RPMI7951 (cell line): ENCODE data around the gene KRTAP5-6. TPM values are rescaled to one million over a fixed set of nuclear protein-coding genes. Genes with fewer than 3 reads are reported as not detected.

ENCODE experiments used
- total RNA-seq: library from RNA; depleted of rRNA; stranded (reverse); fragments of >200 nt; shearing (Covaris generic); gene quantifications from 2 replicates; pipeline ENCODE4 v1.2.3, GENCODE V29; 2014; rRNA removed

KRTAP5-6 gene
- total RNA-seq, 1 experiment from 2014 or later: not detected

Other genes starting within 250 kb of the KRTAP5-6 start
- 15.1 and 24.3 TPM in 2 replicates for gene MOB2, start 210.4 kb upstream of the KRTAP5-6 start, total RNA-seq
- gene DUSP8, start 124.9 kb upstream of the KRTAP5-6 start, total RNA-seq: 0.10 and 0.24 TPM in 2 replicates
- gene KRTAP5-1, start 111.9 kb upstream of the KRTAP5-6 start, total RNA-seq: not detected in 2 replicates
- not detected in 2 replicates for gene KRTAP5-2, start 98.9 kb upstream of the KRTAP5-6 start, total RNA-seq
- not detected in 2 replicates for gene KRTAP5-3, start 88.7 kb upstream of the KRTAP5-6 start, total RNA-seq
- gene KRTAP5-4, start 75.1 kb upstream of the KRTAP5-6 start, total RNA-seq: not detected in 2 replicates
- not detected in 2 replicates for gene KRTAP5-5, start 67.4 kb upstream of the KRTAP5-6 start, total RNA-seq
- gene IFITM10, start 53.4 kb downstream of the KRTAP5-6 start, total RNA-seq: 4.3 and 6.6 TPM in 2 replicates
- gene CTSD, start 66.7 kb downstream of the KRTAP5-6 start, total RNA-seq: 383 and 388 TPM in 2 replicates
- 0.20 TPM in 1 of 2 replicates, not detected in the other for gene SYT8, start 137.8 kb downstream of the KRTAP5-6 start, total RNA-seq
- gene TNNI2, start 141.8 kb downstream of the KRTAP5-6 start, total RNA-seq: 0.48 TPM in 1 of 2 replicates, not detected in the other
- gene LSP1, start 155.9 kb downstream of the KRTAP5-6 start, total RNA-seq: 2.4 and 3.8 TPM in 2 replicates
- not detected in 2 replicates for gene PRR33, start 194.7 kb downstream of the KRTAP5-6 start, total RNA-seq
- not detected in 2 replicates for gene TNNT3, start 222.5 kb downstream of the KRTAP5-6 start, total RNA-seq